ENCODE measurements around the gene RANBP3.

RANBP3 gene

GRCh38 chr19:5925830-5926427 is 52.0 kb downstream of the RANBP3 start:
- DNase-seq (ENCODE audit: low read depth) = no peak

DNA sequence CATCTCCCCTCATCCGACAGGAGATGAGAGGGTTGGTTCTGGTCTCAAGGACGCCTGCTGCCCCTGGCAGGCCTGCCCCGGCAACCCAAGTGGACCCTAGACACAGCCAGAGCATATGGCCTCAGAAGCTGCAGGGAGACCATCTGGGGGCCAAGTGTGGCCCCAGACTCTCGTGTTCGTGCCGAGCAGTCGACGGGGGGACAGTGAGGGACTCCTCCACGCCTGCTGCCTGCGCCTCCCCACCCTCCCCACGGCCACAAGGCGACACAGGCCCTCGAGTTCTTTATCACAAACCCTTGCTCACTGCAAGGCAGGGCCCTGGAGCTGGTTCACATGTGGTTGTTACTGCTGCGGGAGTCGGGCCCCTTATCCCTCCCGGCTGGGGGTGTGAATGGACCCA is 54.6 kb downstream of the RANBP3 start:
- no peak for DNase-seq (ENCODE audit: low read depth)

DNA sequence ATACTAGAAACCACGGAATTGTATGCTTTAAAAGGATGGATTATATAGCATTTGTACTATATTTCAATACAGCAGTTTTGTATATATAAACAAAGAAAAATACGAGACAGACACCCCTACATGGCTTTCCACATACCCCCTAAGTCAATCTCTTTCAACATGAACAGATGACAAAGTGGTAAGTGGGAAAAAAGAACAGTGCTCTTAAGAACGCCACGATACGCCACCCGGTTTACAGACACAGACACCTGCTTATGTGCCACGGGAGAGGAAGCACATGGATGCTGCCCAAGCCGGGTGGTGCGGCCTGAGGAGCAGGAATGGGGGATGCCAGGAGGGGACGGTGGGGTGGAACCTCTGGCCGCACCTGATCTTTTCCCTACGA is 55.8 kb downstream of the RANBP3 start:
- no peak for DNase-seq (ENCODE audit: low read depth)

DNA sequence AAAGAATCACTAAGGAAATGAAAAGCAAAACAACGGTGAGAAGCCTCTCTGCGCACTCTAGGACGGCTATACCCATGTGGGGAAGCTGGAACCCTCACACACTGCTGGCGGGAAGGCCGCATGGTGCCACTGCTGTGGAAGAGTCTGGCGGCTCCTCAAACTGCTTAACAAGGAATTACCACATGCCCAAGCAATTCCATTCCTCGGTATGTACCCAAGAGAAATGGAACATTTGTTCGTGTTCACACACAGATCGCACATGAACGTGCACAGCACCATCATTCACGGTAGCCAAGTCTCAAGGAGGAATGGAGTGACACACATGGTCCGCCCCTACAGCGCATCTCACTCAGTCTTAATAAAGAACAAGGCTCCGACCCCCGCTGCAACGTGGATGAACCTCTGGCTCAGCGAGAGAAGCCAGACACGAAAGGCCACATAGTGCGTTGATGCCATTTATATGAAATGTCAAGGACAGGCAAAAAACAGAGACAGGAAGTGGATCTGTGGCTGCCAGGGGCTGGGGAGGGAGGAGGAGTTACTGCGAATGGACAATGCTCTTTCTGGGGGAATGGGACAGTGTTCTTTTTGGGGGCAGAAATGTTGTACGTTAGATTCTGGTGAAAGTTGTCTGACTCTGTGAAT is 56.3 kb downstream of the RANBP3 start:
- no peak for DNase-seq (ENCODE audit: low read depth)

- DNase-seq (ENCODE audit: low read depth) = no peak
Observed at GRCh38 chr19:5918463-5919079, 59.4 kb downstream of the RANBP3 start.

DNA sequence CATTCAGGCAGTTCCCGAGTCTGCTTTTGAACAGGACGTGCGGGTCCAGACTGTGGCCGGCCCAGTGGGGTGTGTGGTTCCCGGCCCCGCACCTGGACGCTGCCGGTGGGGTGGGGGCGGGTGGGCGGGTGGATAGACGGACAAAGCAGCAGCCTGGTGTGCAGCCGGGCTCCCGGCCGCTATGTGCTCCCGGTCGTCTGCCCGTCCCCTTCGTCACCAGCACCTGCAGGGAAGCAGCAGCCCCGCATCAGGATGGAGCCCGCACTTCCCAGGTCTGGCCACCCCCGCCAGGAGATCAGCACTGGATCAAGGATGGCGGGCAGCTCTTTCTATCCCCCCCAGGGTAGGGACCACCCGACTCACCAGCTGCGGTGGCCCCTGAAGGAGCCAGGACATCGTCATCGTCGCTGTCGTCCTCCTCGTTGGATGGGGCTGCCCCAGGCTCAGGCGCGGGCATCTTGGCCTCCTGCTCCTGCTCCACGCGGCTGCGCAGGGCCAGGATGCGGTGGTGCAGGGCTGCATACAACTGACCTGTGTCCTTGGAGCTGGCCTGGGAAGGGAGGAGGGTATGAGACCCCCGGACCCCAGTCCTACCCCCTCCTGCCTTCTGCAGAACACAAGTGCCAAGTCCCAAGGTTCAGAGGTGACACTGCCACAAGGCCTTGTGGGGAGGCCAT is 60.4 kb downstream of the RANBP3 start:
- DNase-seq (ENCODE audit: low read depth) = no peak

GRCh38 chr19:5916181-5916708 is 61.7 kb downstream of the RANBP3 start:
- no peak for DNase-seq (ENCODE audit: low read depth)

DNA sequence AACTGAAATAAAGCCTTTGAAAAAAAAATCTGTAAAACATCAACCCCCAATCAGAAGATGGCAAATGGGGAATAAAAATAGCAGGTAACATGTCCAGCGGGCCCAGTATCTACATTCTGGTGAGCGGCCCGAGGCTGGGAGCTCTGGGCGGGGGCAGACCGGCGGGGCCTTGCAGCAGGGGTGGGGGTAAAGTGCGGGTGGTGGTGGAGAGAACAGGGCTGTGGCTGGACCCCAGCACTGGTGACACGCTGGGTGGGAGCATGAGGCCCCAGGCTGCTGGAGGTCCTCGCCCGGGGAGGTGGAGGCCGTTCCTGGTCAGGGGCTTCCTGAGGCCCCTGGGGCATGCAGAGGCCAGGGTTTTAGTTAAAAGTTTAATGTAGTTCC is 62.2 kb downstream of the RANBP3 start:
- no peak for DNase-seq (ENCODE audit: low read depth)

DNA sequence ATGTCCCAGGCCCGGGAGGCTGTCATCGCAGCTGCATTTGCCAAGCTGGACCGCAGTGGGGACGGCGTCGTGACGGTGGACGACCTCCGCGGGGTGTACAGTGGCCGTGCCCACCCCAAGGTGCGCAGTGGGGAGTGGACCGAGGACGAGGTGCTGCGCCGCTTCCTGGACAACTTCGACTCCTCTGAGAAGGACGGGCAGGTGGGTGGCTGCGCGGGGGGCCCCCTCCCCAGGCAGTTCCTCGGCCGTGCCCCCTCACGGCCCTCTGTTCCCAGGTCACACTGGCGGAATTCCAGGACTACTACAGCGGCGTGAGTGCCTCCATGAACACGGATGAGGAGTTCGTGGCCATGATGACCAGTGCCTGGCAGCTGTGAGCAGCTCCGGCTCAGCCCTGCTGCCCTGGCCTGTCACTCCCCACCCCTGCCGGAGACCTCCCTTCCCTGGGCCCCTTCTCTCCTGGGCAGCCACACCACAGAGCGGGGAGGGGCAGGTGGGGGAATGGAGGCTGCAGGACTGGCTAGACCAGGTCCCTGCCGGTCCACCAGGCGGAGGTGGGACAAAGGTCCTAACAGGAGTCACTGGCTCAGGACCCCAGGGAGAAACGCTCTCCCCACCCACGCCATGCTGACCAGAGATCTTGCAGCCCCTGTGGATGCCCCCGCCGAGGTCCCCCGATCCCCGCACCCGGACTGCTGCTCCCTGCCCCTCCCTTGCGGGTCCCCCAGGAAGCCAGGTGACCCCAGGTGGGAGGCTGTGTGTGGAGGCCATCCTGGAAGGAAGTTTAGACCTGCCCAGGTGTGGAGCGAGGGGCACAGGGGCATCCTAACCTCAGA is 62.8 kb downstream of the RANBP3 start:
- no peak for DNase-seq (ENCODE audit: low read depth)

DNA sequence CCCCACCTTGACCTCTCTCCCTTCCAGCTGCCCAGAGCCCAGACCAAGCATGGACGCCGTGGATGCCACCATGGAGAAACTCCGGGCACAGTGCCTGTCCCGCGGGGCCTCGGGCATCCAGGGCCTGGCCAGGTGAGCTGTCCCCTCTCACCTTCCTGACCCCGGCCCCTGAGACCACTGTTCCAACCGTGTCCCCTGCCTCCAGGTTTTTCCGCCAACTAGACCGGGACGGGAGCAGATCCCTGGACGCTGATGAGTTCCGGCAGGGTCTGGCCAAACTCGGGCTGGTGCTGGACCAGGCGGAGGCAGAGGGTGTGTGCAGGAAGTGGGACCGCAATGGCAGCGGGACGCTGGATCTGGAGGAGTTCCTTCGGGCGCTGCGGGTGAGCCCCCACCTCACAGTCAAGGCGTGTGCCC is 63.6 kb downstream of the RANBP3 start:
- no peak for DNase-seq (ENCODE audit: low read depth)

GRCh38 chr19:5913739-5914357 is 64.1 kb downstream of the RANBP3 start, which contains the start of gene CAPS:
CAPS (plus strand) TSS chr19:5914254; CDS start chr19:5914407, 153 bp downstream.
- DNase-seq (ENCODE audit: low read depth) = no peak

GRCh38 chr19:5911366-5911765 is 66.6 kb downstream of the RANBP3 start:
- DNase-seq (ENCODE audit: low read depth) = no peak

GRCh38 chr19:5910638-5910907 is 67.4 kb downstream of the RANBP3 start:
- DNase-seq (ENCODE audit: low read depth) = no peak

- no peak for DNase-seq (ENCODE audit: low read depth)
Observed at GRCh38 chr19:5908773-5909442, 69.0 kb downstream of the RANBP3 start.

DNA sequence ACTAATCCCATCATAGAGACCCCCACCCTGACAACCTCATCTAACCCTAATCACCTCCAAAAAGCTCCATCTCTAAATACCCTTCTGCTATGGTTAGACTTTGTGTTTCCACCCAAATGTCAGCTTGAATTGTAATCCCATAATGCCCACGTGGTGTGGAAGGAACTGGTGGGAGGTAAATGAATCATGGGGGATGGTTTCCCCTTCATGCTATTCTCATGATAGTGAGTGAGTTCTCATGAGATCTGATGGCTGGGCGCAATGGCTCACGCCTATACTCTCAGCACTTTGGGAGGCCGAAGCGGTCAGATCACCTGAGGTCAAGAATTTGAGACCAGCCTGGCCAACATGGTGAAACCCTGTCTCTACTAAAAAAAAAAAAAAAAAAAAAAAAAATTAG is 70.7 kb downstream of the RANBP3 start:
- no peak for DNase-seq (ENCODE audit: low read depth)

GRCh38 chr19:5905114-5905778 is 72.7 kb downstream of the RANBP3 start:
- DNase-seq (ENCODE audit: low read depth) = no peak

DNA sequence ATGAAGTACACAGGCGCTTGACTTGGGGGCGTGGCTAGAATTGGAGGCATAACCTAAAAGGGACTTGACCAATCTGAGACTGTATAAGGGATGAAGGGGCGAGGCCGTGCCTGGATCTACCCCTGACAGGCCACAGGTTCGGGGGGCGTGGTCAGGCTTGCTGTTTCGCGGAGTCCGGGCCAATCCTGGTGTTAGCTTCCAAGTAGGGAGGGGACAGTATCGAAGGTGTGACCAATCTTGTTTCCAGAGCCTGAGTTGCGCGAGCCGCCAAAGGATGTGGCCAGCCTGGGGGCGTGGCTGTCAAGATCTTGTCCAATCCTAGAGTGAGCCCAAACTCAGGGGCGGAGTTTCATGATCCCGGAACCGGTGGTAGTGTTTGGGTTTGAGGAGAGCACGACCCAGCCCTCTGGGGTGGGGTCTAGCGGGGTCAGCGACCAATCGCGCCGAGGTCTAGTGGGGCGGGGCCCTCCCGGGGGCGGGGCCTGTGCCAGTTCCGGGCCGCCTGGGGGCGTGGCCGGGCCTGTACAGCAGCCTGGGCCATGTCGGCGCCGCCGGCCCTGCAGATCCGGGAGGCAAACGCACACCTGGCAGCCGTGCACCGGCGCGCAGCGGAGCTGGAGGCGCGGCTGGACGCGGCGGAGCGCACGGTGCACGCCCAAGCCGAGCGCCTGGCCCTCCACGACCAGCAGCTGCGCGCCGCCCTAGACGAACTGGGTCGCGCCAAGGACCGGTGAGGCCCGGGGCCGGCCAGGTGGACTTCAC is 73.4 kb downstream of the RANBP3 start, which contains the start of gene VMAC:
VMAC (plus strand) TSS at position 521 of the 762 bp plus-strand sequence; CDS start at position 540, 19 bp downstream.
- DNase-seq (ENCODE audit: low read depth) = peak; percentile 100

DNA sequence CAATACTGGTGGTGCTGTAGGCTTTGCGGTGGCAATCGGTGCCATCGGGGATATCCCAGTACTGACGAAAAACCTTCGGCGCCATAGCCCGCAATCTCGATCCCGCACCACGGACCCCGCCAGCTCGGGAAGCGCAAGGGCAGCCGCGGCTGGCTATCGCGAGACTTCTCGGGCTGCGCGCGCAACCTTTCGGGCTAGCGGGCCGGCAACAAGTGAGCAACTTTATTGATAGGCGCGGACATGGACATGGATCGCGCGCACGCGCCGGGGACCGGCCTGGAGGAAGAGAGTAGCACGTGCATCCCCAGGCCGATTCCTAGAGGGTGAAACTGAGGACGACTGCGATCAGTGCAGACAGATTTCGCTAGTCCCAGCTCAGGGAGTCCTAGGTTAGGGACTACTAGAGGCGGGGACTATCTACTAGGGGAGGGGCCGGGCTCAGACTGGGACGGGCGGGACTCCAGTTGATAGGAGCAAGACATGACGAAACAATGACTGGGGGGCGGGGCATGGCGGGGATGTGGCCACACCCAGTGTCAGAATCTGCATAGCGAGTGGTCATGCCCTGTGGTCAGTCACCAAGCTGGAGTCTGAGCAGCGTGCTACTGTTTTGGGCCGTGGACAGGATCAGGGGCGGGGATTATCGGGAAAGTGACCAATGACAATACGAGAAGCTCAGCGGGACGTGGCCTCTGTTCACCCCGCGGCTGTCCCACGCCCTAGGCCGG is 74.2 kb downstream of the RANBP3 start, which contains the start of gene NDUFA11:
NDUFA11 (minus strand) TSS at position 167 of the 728 bp plus-strand sequence; CDS start at position 85, 82 bp downstream.
- DNase-seq (ENCODE audit: low read depth) = no peak

Measured in non-pigmented ciliary epithelial cell (primary cell).